HCT116 (cell line): ENCODE results near the gene KRT85. TPM values are rescaled to one million over a fixed set of nuclear protein-coding genes. Genes with fewer than 3 reads are reported as not detected.

Experiments
- ATAC-seq: fragments of 200-7000 bp; cut with Tn5 transposase; 2 replicates; pipeline ENCODE4 v1.9.1; 2020; ENCODE audit warnings: mild to moderate bottlenecking, moderate library complexity
- BruUV-seq: library from RNA; stranded (reverse); fragments of 400-500 nt; replicated peaks from 2 replicates; lab custom pipeline; 2021; lab: Mats Ljungman, UMichigan
- CTCF ChIA-PET: fragments of 300-600 bp; sonication (Branson Sonifier 250); formaldehyde crosslinking; loops from one replicate; lab custom pipeline; 2021; ENCODE audit warnings: antibody characterized with exemption; lab: Charles Lee
- POLR2A ChIA-PET: fragments of 300-600, 350-600 bp; sonication (Branson Sonifier 250); formaldehyde crosslinking; loops from one replicate; lab custom pipeline; 2021; ENCODE audit warnings: antibody characterized with exemption; lab: Charles Lee
- RAD21 ChIA-PET, 2 experiments: fragments of 300-600 bp; sonication (Branson Sonifier 250); formaldehyde crosslinking; loops; one replicate each; lab custom pipeline; 2023; ENCODE audit warnings: low total read pairs in 2 of 2; ENCODE audit not compliant: uncharacterized antibody in 2 of 2, unreplicated experiment in 2 of 2, low non-redundant PET in 1 of 2; lab: Charles Lee
- DNase-seq: peaks from one replicate; pipeline ENCODE4 v3.0.0-alpha.2; 2010; ENCODE audit warnings: low read depth, low spot score
- H2AFZ ChIP-seq: fragments of 200-600 bp; shearing (Covaris generic), sonication (generic); 2 replicates; pipeline ENCODE4 v1.6.1; 2017; ENCODE audit warnings: low read depth, mixed run types, mixed read lengths, antibody characterized with exemption, low read length; ENCODE audit not compliant: poor library complexity, severe bottlenecking
- H3K27ac ChIP-seq: 2 replicates; pipeline ENCODE4 v1.5.1; 2012; ENCODE audit warnings: low read depth, low read length
- H3K27me3 ChIP-seq: fragments of 200-600 bp; sonication (generic); 2 replicates; pipeline ENCODE4 v1.6.1; 2016; ENCODE audit warnings: mixed run types, low read length, mixed read lengths; ENCODE audit not compliant: insufficient read depth
- H3K36me3 ChIP-seq, 2 experiments: fragments of 200-500 bp in 1 of 2; fragments of 200-600 bp in 1 of 2; sonication (Bioruptor generic) in 1 of 2; sonication (generic) in 1 of 2; 2 replicates each; pipeline versions ENCODE4 v1.5.1 to v1.6.1; 2014 to 2016; ENCODE audit warnings: low read length in 2 of 2, inconsistent platforms in 1 of 2, mixed read lengths in 1 of 2, mixed run types in 1 of 2; ENCODE audit not compliant: insufficient read depth in 2 of 2, control insufficient read depth in 1 of 2
- H3K4me1 ChIP-seq, 2 experiments: fragments of 200-600 bp in 1 of 2; sonication (generic) in 1 of 2; 2 replicates each; pipeline versions ENCODE4 v1.5.1 to v1.6.1; 2012 to 2017; ENCODE audit warnings: low read length in 2 of 2, inconsistent platforms in 1 of 2, mild to moderate bottlenecking in 1 of 2, mixed read lengths in 1 of 2, mixed run types in 1 of 2, moderate library complexity in 1 of 2; ENCODE audit not compliant: insufficient read depth in 2 of 2, control insufficient read depth in 1 of 2
- H3K4me2 ChIP-seq: fragments of 200-600 bp; sonication (generic); 2 replicates; pipeline ENCODE4 v1.6.1; 2017; ENCODE audit warnings: mixed run types, low read length, mixed read lengths
- H3K4me3 ChIP-seq, 2 experiments: fragments of 200-600 bp in 1 of 2; sonication (generic) in 1 of 2; replicated peaks in 1 of 2; 2 replicates each; pipeline ENCODE4 v1.5.1; 2011 to 2016; ENCODE audit warnings: low read length in 2 of 2, control low read depth in 1 of 2, low read depth in 1 of 2, mild to moderate bottlenecking in 1 of 2, mixed read lengths in 1 of 2, mixed run types in 1 of 2
- H3K79me2 ChIP-seq: fragments of 200-600 bp; sonication (generic); 2 replicates; pipeline ENCODE4 v1.6.1; 2017; ENCODE audit warnings: mild to moderate bottlenecking, mixed run types, low read length, moderate library complexity, mixed read lengths; ENCODE audit not compliant: insufficient read depth
- H3K9ac ChIP-seq: fragments of 200-600 bp; sonication (generic); 2 replicates; pipeline ENCODE4 v1.6.1; 2016; ENCODE audit warnings: low read length, mixed read lengths
- H3K9me2 ChIP-seq: fragments of 200-600 bp; sonication (generic), shearing (Covaris generic); 2 replicates; pipeline ENCODE4 v1.6.1; 2017; ENCODE audit warnings: mixed run types, mild to moderate bottlenecking, moderate library complexity; ENCODE audit not compliant: insufficient read depth
- H3K9me3 ChIP-seq, 2 experiments: fragments of 200-500 bp in 1 of 2; fragments of 200-600 bp in 1 of 2; sonication (Bioruptor generic) in 1 of 2; sonication (generic) in 1 of 2; 2 replicates each; pipeline ENCODE4 v1.6.1; 2014 to 2017; ENCODE audit warnings: low read length in 2 of 2, mixed read lengths in 2 of 2, inconsistent platforms in 1 of 2, low read depth in 1 of 2, mild to moderate bottlenecking in 1 of 2, mixed run types in 1 of 2, moderate library complexity in 1 of 2; ENCODE audit not compliant: control insufficient read depth in 1 of 2, insufficient read depth in 1 of 2
- H4K20me1 ChIP-seq: fragments of 200-600 bp; sonication (generic), shearing (Covaris generic); 2 replicates; pipeline ENCODE4 v1.6.1; 2017; ENCODE audit warnings: mixed run types, mild to moderate bottlenecking, moderate library complexity; ENCODE audit not compliant: insufficient read depth
- CBX3 ChIP-seq: IDR thresholded peaks from 2 replicates; pipeline ENCODE4 v1.6.1; 2012; ENCODE audit warnings: low read depth
- EGR1 ChIP-seq: IDR thresholded peaks from 2 replicates; pipeline ENCODE4 v1.6.1; 2012; ENCODE audit warnings: low read depth
- ELF1 ChIP-seq: IDR thresholded peaks from 2 replicates; pipeline ENCODE4 v1.6.1; 2012; ENCODE audit warnings: low read depth, borderline replicate concordance
- JUND ChIP-seq: IDR thresholded peaks from 2 replicates; pipeline ENCODE4 v1.6.1; 2012
- POLR2AphosphoS5 ChIP-seq: IDR thresholded peaks from 2 replicates; pipeline ENCODE4 v1.6.1; 2011; ENCODE audit warnings: mild to moderate bottlenecking, low read depth, low read length, moderate library complexity
- SP1 ChIP-seq: IDR thresholded peaks from 2 replicates; pipeline ENCODE4 v1.6.1; 2012; ENCODE audit warnings: low read depth
- TCF7L2 ChIP-seq: IDR thresholded peaks from 2 replicates; pipeline ENCODE4 v1.7.0; 2011; ENCODE audit warnings: borderline replicate concordance, inconsistent platforms; ENCODE audit not compliant: insufficient read depth, insufficient read length; ENCODE audit errors: extremely low read depth
- YY1 ChIP-seq: IDR thresholded peaks from 2 replicates; pipeline ENCODE4 v1.6.1; 2011; ENCODE audit warnings: low read length, low read depth, moderate library complexity, mild to moderate bottlenecking; ENCODE audit not compliant: insufficient replicate concordance; ENCODE audit errors: extremely low read depth
- ZBTB33 ChIP-seq: IDR thresholded peaks from 2 replicates; pipeline ENCODE4 v1.6.1; 2011; ENCODE audit warnings: mild to moderate bottlenecking, low read length, moderate library complexity; ENCODE audit not compliant: insufficient replicate concordance; ENCODE audit errors: extremely low read depth
- ZFX ChIP-seq: fragments of 450-650 bp; IDR thresholded peaks from 2 replicates; pipeline ENCODE4 v1.6.1; 2017
- ZNF274 ChIP-seq: fragments of 200-500 bp; sonication (Bioruptor generic); IDR thresholded peaks from 2 replicates; pipeline ENCODE4 v1.6.1; 2014; ENCODE audit warnings: mild to moderate bottlenecking, low read depth, low read length, inconsistent platforms
- intact Hi-C: fragments of 100-400 bp; cut with micrococcal nuclease; formaldehyde crosslinking; loops from 2 replicates; pipeline ENCODE4 v1.10.0; 2022
- total RNA-seq: library from RNA; stranded (reverse); gene quantifications from one replicate; pipeline ENCODE4 v1.2.1, GENCODE V29; 2021; ENCODE audit not compliant: unreplicated experiment
- TF ChIP-seq, protein P1 (sequence below), 3 experiments: fragments of 200-600 bp in 1 of 3; sonication (generic) in 1 of 3; IDR thresholded peaks in 2 of 3; conservative IDR thresholded peaks in 1 of 3; 2 replicates each; pipeline ENCODE4 v1.5.1; 2012 to 2017; ENCODE audit warnings: low read depth in 2 of 3, low read length in 2 of 3, antibody characterized with exemption in 1 of 3, borderline replicate concordance in 1 of 3, control low read depth in 1 of 3, mild to moderate bottlenecking in 1 of 3, mixed read lengths in 1 of 3, mixed run types in 1 of 3, moderate library complexity in 1 of 3; ENCODE audit not compliant: insufficient read depth in 1 of 3

KRT85 gene
- total RNA-seq, 1 experiment from 2014 or later = not detected

DNA sequence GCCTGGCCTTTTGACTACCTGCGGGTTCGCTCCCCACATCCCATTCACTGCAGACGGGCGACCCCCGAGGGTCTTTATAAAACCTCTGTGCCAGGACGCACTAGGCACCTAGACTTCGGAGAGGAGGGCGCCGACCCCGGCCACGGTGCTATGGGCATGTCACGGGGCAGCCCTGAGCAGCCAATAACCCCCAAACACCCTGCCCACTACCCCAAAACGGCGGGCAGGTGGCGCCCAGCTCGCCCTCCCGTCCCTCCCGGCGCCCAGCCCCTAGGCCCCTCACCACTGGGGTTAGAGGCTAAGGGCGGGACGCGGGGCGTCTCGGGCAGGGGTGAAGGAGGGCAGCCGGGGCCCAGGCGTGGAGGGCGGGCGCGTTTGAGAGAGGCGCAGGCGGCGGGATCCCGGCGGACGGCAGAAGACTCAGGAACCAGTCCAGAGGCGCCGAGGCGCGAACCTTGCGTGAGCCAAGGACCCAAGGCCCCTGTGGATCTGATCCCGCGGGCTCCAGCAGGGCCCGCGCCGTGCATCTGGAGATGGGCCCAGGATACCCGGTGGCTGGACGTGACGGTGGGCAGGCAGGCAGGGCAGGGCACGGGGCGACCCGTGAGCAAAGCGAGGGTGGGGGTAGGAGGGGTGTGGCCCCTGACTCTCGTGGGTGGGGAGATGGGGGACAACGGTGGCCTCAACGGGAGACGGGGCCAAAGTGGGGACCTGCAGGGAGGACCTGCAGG is 11.1 kb downstream of the KRT85 start:
- H3K79me2 ChIP-seq = no peaks in the 10 kb centered on the region
- DNase-seq (no peak), ATAC-seq (no peak)
- intact Hi-C loops = no loop called here
- H3K9me2 ChIP-seq = no peaks in the 10 kb centered on the region
- BruUV-seq = no TSS peak
- H3K27ac ChIP-seq = no peak overlapping the region
- H4K20me1 ChIP-seq = no peaks in the 10 kb centered on the region
- POLR2A ChIA-PET = no interaction called here
- H3K4me3 ChIP-seq = no peak overlapping the region
- CTCF ChIA-PET = no interaction called here
- H2AFZ ChIP-seq = no peak overlapping the region
- TF ChIP-seq SP1 (no peak), JUND (no peak), CBX3 (no peak), ZFX (no peak), EGR1 (no peak), POLR2AphosphoS5 (no peak), ELF1 (no peak), TCF7L2 (no peak), ZNF274 (no peak), ZBTB33 (no peak), YY1 (no peak)
- TF ChIP-seq, protein P1, sequence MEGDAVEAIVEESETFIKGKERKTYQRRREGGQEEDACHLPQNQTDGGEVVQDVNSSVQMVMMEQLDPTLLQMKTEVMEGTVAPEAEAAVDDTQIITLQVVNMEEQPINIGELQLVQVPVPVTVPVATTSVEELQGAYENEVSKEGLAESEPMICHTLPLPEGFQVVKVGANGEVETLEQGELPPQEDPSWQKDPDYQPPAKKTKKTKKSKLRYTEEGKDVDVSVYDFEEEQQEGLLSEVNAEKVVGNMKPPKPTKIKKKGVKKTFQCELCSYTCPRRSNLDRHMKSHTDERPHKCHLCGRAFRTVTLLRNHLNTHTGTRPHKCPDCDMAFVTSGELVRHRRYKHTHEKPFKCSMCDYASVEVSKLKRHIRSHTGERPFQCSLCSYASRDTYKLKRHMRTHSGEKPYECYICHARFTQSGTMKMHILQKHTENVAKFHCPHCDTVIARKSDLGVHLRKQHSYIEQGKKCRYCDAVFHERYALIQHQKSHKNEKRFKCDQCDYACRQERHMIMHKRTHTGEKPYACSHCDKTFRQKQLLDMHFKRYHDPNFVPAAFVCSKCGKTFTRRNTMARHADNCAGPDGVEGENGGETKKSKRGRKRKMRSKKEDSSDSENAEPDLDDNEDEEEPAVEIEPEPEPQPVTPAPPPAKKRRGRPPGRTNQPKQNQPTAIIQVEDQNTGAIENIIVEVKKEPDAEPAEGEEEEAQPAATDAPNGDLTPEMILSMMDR (IDR thresholded peaks at IDR 0.05 in 2 of 3, conservative IDR thresholded peaks at IDR 0.05 in 1 of 3; ENCODE audit: borderline replicate concordance in 1 of 3, insufficient read depth in 1 of 3, low read depth in 2 of 3, low read length in 2 of 3) = no peak
- no peak overlapping the region for H3K9ac ChIP-seq
- H3K4me1 ChIP-seq = no peaks in the 10 kb centered on the region; a peak in 1 of 4 replicates
- H3K9me3 ChIP-seq = no peaks in the 10 kb centered on the region
- no peaks in the 10 kb centered on the region; the same call in 1 of the 2 replicates for H3K27me3 ChIP-seq
- no peaks in the 10 kb centered on the region for H3K36me3 ChIP-seq
- no peak overlapping the region for H3K4me2 ChIP-seq
- RAD21 ChIA-PET = no interaction called here
